ENCODE results near the gene FAM161B.
"Not testable (repeated sequence)": the region's sequence is repeated elsewhere in the genome, so short reads cannot be mapped to it uniquely, and the experiment has no call there.

The FAM161B gene

GRCh38 chr14:73942180-73942579 lies 7.7 kb downstream of the FAM161B start:
- Histone ChIP-seq H3K9ac (ENCODE audit: low read length) (no peak overlapping the region), H3K27me3 (replicated peaks; ENCODE audit: control insufficient read depth, insufficient read depth, low read length) (no peaks in the 10 kb centered on the region)

GRCh38 chr14:73937012-73937411 lies 12.9 kb downstream of the FAM161B start:
- no peak overlapping the region for H3K4me3 ChIP-seq (ENCODE audit: low read length)
- H3K9me3 ChIP-seq (ENCODE audit: control insufficient read depth, low read length) = no peaks in the 10 kb centered on the region
- H3K27me3 ChIP-seq (replicated peaks; ENCODE audit: control insufficient read depth, insufficient read depth, low read length) = no peaks in the 10 kb centered on the region
- H3K36me3 ChIP-seq (ENCODE audit: control insufficient read depth, insufficient read depth, low read length, severe bottlenecking) = peaks cover 48% of the 10 kb centered on the region
- no peaks in the 10 kb centered on the region for H3K4me1 ChIP-seq (ENCODE audit: control insufficient read depth, insufficient read depth, low read length)
- DNase-seq (ENCODE audit: low read depth) = no peak
- no peak overlapping the region for H3K9ac ChIP-seq (ENCODE audit: low read length)

More at GRCh38 chr14:73942180-73942579, 7.7 kb downstream of the FAM161B start:
- peaks cover 10% of the 10 kb centered on the region for H3K4me1 ChIP-seq (ENCODE audit: control insufficient read depth, insufficient read depth, low read length)
- H3K9me3 ChIP-seq (ENCODE audit: control insufficient read depth, low read length) = no peaks in the 10 kb centered on the region
- H3K36me3 ChIP-seq (ENCODE audit: control insufficient read depth, insufficient read depth, low read length, severe bottlenecking) = peaks cover 28% of the 10 kb centered on the region
- no peak overlapping the region for H3K4me3 ChIP-seq (ENCODE audit: low read length)
- no peak for DNase-seq (ENCODE audit: low read depth)

- H3K27me3 ChIP-seq (replicated peaks; ENCODE audit: control insufficient read depth, insufficient read depth, low read length) = no peaks in the 10 kb centered on the region
- H3K36me3 ChIP-seq (ENCODE audit: control insufficient read depth, insufficient read depth, low read length, severe bottlenecking) = peaks cover 52% of the 10 kb centered on the region
- no peaks in the 10 kb centered on the region for H3K4me1 ChIP-seq (ENCODE audit: control insufficient read depth, insufficient read depth, low read length)
- no peak for DNase-seq (ENCODE audit: low read depth)
- H3K9ac ChIP-seq (ENCODE audit: low read length) = no peak overlapping the region
- H3K9me3 ChIP-seq (ENCODE audit: control insufficient read depth, low read length) = no peaks in the 10 kb centered on the region
- no peak overlapping the region for H3K4me3 ChIP-seq (ENCODE audit: low read length)
Observed at GRCh38 chr14:73936548-73936947, 13.3 kb downstream of the FAM161B start.

- H3K4me1 ChIP-seq (ENCODE audit: control insufficient read depth, insufficient read depth, low read length) = no peaks in the 10 kb centered on the region
- peaks cover 61% of the 10 kb centered on the region for H3K36me3 ChIP-seq (ENCODE audit: control insufficient read depth, insufficient read depth, low read length, severe bottlenecking)
- H3K9ac ChIP-seq (ENCODE audit: low read length) = no peak overlapping the region
- H3K4me3 ChIP-seq (ENCODE audit: low read length) = no peak overlapping the region
- peak; percentile 27 for DNase-seq (ENCODE audit: low read depth)
- H3K27me3 ChIP-seq (replicated peaks; ENCODE audit: control insufficient read depth, insufficient read depth, low read length) = no peaks in the 10 kb centered on the region
- no peaks in the 10 kb centered on the region for H3K9me3 ChIP-seq (ENCODE audit: control insufficient read depth, low read length)
Observed at GRCh38 chr14:73935666-73936065, 14.2 kb downstream of the FAM161B start.

- no peak for DNase-seq (ENCODE audit: low read depth)
- H3K9me3 ChIP-seq (ENCODE audit: control insufficient read depth, low read length) = no peaks in the 10 kb centered on the region
- H3K36me3 ChIP-seq (ENCODE audit: control insufficient read depth, insufficient read depth, low read length, severe bottlenecking) = peaks cover 95% of the 10 kb centered on the region
- no peak overlapping the region for H3K9ac ChIP-seq (ENCODE audit: low read length)
- no peaks in the 10 kb centered on the region for H3K4me1 ChIP-seq (ENCODE audit: control insufficient read depth, insufficient read depth, low read length)
- no peak overlapping the region for H3K4me3 ChIP-seq (ENCODE audit: low read length)
- no peaks in the 10 kb centered on the region for H3K27me3 ChIP-seq (replicated peaks; ENCODE audit: control insufficient read depth, insufficient read depth, low read length)
Observed at GRCh38 chr14:73924337-73924736, 25.6 kb downstream of the FAM161B start.

GRCh38 chr14:73919457-73919856 lies 30.4 kb downstream of the FAM161B start:
- not testable (repeated sequence) for H3K9ac ChIP-seq (ENCODE audit: low read length); H3K9me3 ChIP-seq (ENCODE audit: control insufficient read depth, low read length); H3K27me3 ChIP-seq (replicated peaks; ENCODE audit: control insufficient read depth, insufficient read depth, low read length); H3K4me1 ChIP-seq (ENCODE audit: control insufficient read depth, insufficient read depth, low read length); DNase-seq (ENCODE audit: low read depth); H3K4me3 ChIP-seq (ENCODE audit: low read length)
- H3K36me3 ChIP-seq (ENCODE audit: control insufficient read depth, insufficient read depth, low read length, severe bottlenecking) = peaks cover 80% of the 10 kb centered on the region

- no peak for DNase-seq (ENCODE audit: low read depth)
- Histone ChIP-seq H3K27me3 (replicated peaks; ENCODE audit: control insufficient read depth, insufficient read depth, low read length) (no peaks in the 10 kb centered on the region), H3K9me3 (ENCODE audit: control insufficient read depth, low read length) (no peaks in the 10 kb centered on the region), H3K9ac (ENCODE audit: low read length) (no peak overlapping the region), H3K4me3 (ENCODE audit: low read length) (no peak overlapping the region), H3K4me1 (ENCODE audit: control insufficient read depth, insufficient read depth, low read length) (peaks cover 10% of the 10 kb centered on the region), H3K36me3 (ENCODE audit: control insufficient read depth, insufficient read depth, low read length, severe bottlenecking) (peaks cover 71% of the 10 kb centered on the region)
Observed at GRCh38 chr14:73916324-73916723, 33.6 kb downstream of the FAM161B start.

- no peak overlapping the region for H3K4me3 ChIP-seq (ENCODE audit: low read length)
- H3K4me1 ChIP-seq (ENCODE audit: control insufficient read depth, insufficient read depth, low read length) = peaks cover 10% of the 10 kb centered on the region
- no peaks in the 10 kb centered on the region for H3K27me3 ChIP-seq (replicated peaks; ENCODE audit: control insufficient read depth, insufficient read depth, low read length)
- H3K9me3 ChIP-seq (ENCODE audit: control insufficient read depth, low read length) = no peaks in the 10 kb centered on the region
- peaks cover 76% of the 10 kb centered on the region for H3K36me3 ChIP-seq (ENCODE audit: control insufficient read depth, insufficient read depth, low read length, severe bottlenecking)
- H3K9ac ChIP-seq (ENCODE audit: low read length) = no peak overlapping the region
- peak; percentile 34 for DNase-seq (ENCODE audit: low read depth)
Observed at GRCh38 chr14:73913256-73913655, 36.6 kb downstream of the FAM161B start.

GRCh38 chr14:73909681-73910080 lies 40.2 kb downstream of the FAM161B start:
- H3K27me3 ChIP-seq (replicated peaks; ENCODE audit: control insufficient read depth, insufficient read depth, low read length) = no peaks in the 10 kb centered on the region
- no peak overlapping the region for H3K4me3 ChIP-seq (ENCODE audit: low read length)
- H3K9ac ChIP-seq (ENCODE audit: low read length) = no peak overlapping the region
- no peak for DNase-seq (ENCODE audit: low read depth)
- peaks cover 87% of the 10 kb centered on the region for H3K36me3 ChIP-seq (ENCODE audit: control insufficient read depth, insufficient read depth, low read length, severe bottlenecking)
- peaks cover 10% of the 10 kb centered on the region for H3K4me1 ChIP-seq (ENCODE audit: control insufficient read depth, insufficient read depth, low read length)
- H3K9me3 ChIP-seq (ENCODE audit: control insufficient read depth, low read length) = no peaks in the 10 kb centered on the region

GRCh38 chr14:73903028-73903427 lies 46.9 kb downstream of the FAM161B start:
- no peaks in the 10 kb centered on the region for H3K4me1 ChIP-seq (ENCODE audit: control insufficient read depth, insufficient read depth, low read length)
- H3K9ac ChIP-seq (ENCODE audit: low read length) = no peak overlapping the region
- DNase-seq (ENCODE audit: low read depth) = peak; percentile 51
- no peaks in the 10 kb centered on the region for H3K27me3 ChIP-seq (replicated peaks; ENCODE audit: control insufficient read depth, insufficient read depth, low read length)
- H3K9me3 ChIP-seq (ENCODE audit: control insufficient read depth, low read length) = no peaks in the 10 kb centered on the region
- no peak overlapping the region for H3K4me3 ChIP-seq (ENCODE audit: low read length)
- H3K36me3 ChIP-seq (ENCODE audit: control insufficient read depth, insufficient read depth, low read length, severe bottlenecking) = peaks cover 84% of the 10 kb centered on the region

- peaks cover 8% of the 10 kb centered on the region for H3K4me1 ChIP-seq (ENCODE audit: control insufficient read depth, insufficient read depth, low read length)
- no peak overlapping the region for H3K4me3 ChIP-seq (ENCODE audit: low read length)
- no peak overlapping the region for H3K9ac ChIP-seq (ENCODE audit: low read length)
- no peak for DNase-seq (ENCODE audit: low read depth)
- H3K36me3 ChIP-seq (ENCODE audit: control insufficient read depth, insufficient read depth, low read length, severe bottlenecking) = peaks cover 87% of the 10 kb centered on the region
- H3K27me3 ChIP-seq (replicated peaks; ENCODE audit: control insufficient read depth, insufficient read depth, low read length) = no peaks in the 10 kb centered on the region
- H3K9me3 ChIP-seq (ENCODE audit: control insufficient read depth, low read length) = no peaks in the 10 kb centered on the region
Observed at GRCh38 chr14:73896521-73896920, 53.4 kb downstream of the FAM161B start.

GRCh38 chr14:73895939-73896338 lies 54.0 kb downstream of the FAM161B start:
- H3K36me3 ChIP-seq (ENCODE audit: control insufficient read depth, insufficient read depth, low read length, severe bottlenecking) = peaks cover 81% of the 10 kb centered on the region
- no peak for DNase-seq (ENCODE audit: low read depth)
- H3K27me3 ChIP-seq (replicated peaks; ENCODE audit: control insufficient read depth, insufficient read depth, low read length) = no peaks in the 10 kb centered on the region
- no peaks in the 10 kb centered on the region for H3K9me3 ChIP-seq (ENCODE audit: control insufficient read depth, low read length)
- no peak overlapping the region for H3K9ac ChIP-seq (ENCODE audit: low read length)
- peaks cover 8% of the 10 kb centered on the region for H3K4me1 ChIP-seq (ENCODE audit: control insufficient read depth, insufficient read depth, low read length)
- no peak overlapping the region for H3K4me3 ChIP-seq (ENCODE audit: low read length)
